ENCODE measurements around the gene LONRF3.

GRCh38 chrX:119041175-119041574 lies 66.8 kb downstream of the LONRF3 start:
- TF ChIP-seq CTCF (IDR thresholded peaks at IDR 0.05) (no peak), POLR2AphosphoS5 (IDR thresholded peaks at IDR 0.05) (peak in 2 of 3 donors; percentile 37 to 57), POLR2A (IDR thresholded peaks at IDR 0.05) (no peak)
